Neural progenitor cell (in vitro differentiated cells): ENCODE data around the gene FBXW8. TPM values are rescaled to one million over a fixed set of nuclear protein-coding genes. Genes with fewer than 3 reads are reported as not detected.

ENCODE experiments used
- DNase-seq: peaks from one replicate; pipeline ENCODE4 v3.0.0-alpha.2; 2016; ENCODE audit warnings: low spot score
- H2AFZ ChIP-seq: fragments of 200-600 bp; sonication (generic); replicated peaks from 2 replicates; pipeline ENCODE4 v1.6.1; 2016; ENCODE audit warnings: antibody characterized with exemption
- H3F3A ChIP-seq: fragments of 200-600 bp; sonication (generic); 2 replicates; pipeline ENCODE4 v1.6.1; 2016; ENCODE audit warnings: antibody characterized with exemption, low read depth
- H3K27ac ChIP-seq: fragments of 200-600 bp; sonication (generic); 2 replicates; pipeline ENCODE4 v1.5.1; 2016; ENCODE audit warnings: mild to moderate bottlenecking
- H3K27me3 ChIP-seq: fragments of 200-600 bp; sonication (generic); 2 replicates; pipeline ENCODE4 v1.6.1; 2016; ENCODE audit warnings: mild to moderate bottlenecking, moderate library complexity
- H3K36me3 ChIP-seq: fragments of 200-600 bp; sonication (generic); 2 replicates; pipeline ENCODE4 v1.5.1; 2016
- H3K4me1 ChIP-seq: fragments of 200-600 bp; sonication (generic); 2 replicates; pipeline ENCODE4 v1.6.1; 2016; ENCODE audit warnings: mixed run types
- H3K4me2 ChIP-seq: fragments of 200-600 bp; sonication (generic); 2 replicates; pipeline ENCODE4 v1.6.1; 2016
- H3K4me3 ChIP-seq: fragments of 200-600 bp; sonication (generic); 2 replicates; pipeline ENCODE4 v1.5.1; 2016
- H3K79me2 ChIP-seq: fragments of 200-600 bp; sonication (generic); 2 replicates; pipeline ENCODE4 v1.6.1; 2016; ENCODE audit warnings: low read depth
- H3K9ac ChIP-seq: fragments of 200-600 bp; sonication (generic); 2 replicates; pipeline ENCODE4 v1.6.1; 2016
- H3K9me3 ChIP-seq: fragments of 200-600 bp; sonication (generic); 2 replicates; pipeline ENCODE4 v1.5.1; 2016; ENCODE audit warnings: low read depth
- H4K20me1 ChIP-seq: fragments of 200-600 bp; sonication (generic); 2 replicates; pipeline ENCODE4 v1.6.1; 2016; ENCODE audit warnings: low read depth
- H3K27ac Mint-ChIP-seq: 3 replicates; pipeline ENCODE4 v1.8.0; 2021; ENCODE audit warnings: mixed read lengths
- H3K27me3 Mint-ChIP-seq: 2 replicates; pipeline ENCODE4 v1.8.0; 2022; ENCODE audit warnings: low read depth, mild to moderate bottlenecking, inconsistent platforms, moderate library complexity, mixed read lengths; ENCODE audit not compliant: insufficient read depth
- H3K36me3 Mint-ChIP-seq: 3 replicates; pipeline ENCODE4 v1.8.0; 2021; ENCODE audit warnings: mixed read lengths
- H3K4me1 Mint-ChIP-seq: 3 replicates; pipeline ENCODE4 v1.8.0; 2021; ENCODE audit warnings: mixed read lengths
- H3K4me3 Mint-ChIP-seq: 3 replicates; pipeline ENCODE4 v1.8.0; 2021; ENCODE audit warnings: mild to moderate bottlenecking, moderate library complexity, mixed read lengths
- H3K9me3 Mint-ChIP-seq: 3 replicates; pipeline ENCODE4 v1.8.0; 2020; ENCODE audit warnings: mixed read lengths
- CTCF ChIP-seq: fragments of 200-600 bp; sonication (generic); IDR thresholded peaks from 2 replicates; pipeline ENCODE4 v1.5.1; 2017; ENCODE audit warnings: antibody characterized with exemption, mild to moderate bottlenecking
- EZH2 ChIP-seq: fragments of 200-600 bp; sonication (generic); IDR thresholded peaks from 2 replicates; pipeline ENCODE4 v1.6.1; 2017; ENCODE audit warnings: antibody characterized with exemption, mild to moderate bottlenecking, moderate library complexity
- EZH2phosphoT487 ChIP-seq: fragments of 200-600 bp; sonication (generic); IDR thresholded peaks from 2 replicates; pipeline ENCODE4 v1.6.1; 2017; ENCODE audit warnings: antibody characterized with exemption
- total RNA-seq: library from RNA; depleted of rRNA; stranded (reverse); fragments of >200 nt; gene quantifications from 2 replicates; pipeline ENCODE4 v1.2.3, GENCODE V29; 2015; ENCODE audit warnings: low replicate concordance

The FBXW8 gene
- total RNA-seq, 1 donor from 2014 or later: 20.7 TPM

- no peaks in the 10 kb centered on the region for H3K27me3 Mint-ChIP-seq
- no peak overlapping the region for H3K9ac ChIP-seq
Observed at GRCh38 chr12:116990971-116991966, 80.5 kb downstream of the FBXW8 start.

GRCh38 chr12:116996093-116996492, 85.3 kb downstream of the FBXW8 start:
- Histone ChIP-seq H3K9me3 (no peaks in the 10 kb centered on the region), H3K9ac (no peak overlapping the region), H3K27me3 (no peaks in the 10 kb centered on the region), H3K4me1 (peaks cover 6% of the 10 kb centered on the region), H3F3A (no peaks in the 10 kb centered on the region), H3K36me3 (no peaks in the 10 kb centered on the region), H3K27ac (no peak overlapping the region), H3K4me2 (no peak overlapping the region), H3K4me3 (no peak overlapping the region), H3K79me2 (no peaks in the 10 kb centered on the region), H4K20me1 (peaks cover 4% of the 10 kb centered on the region), H2AFZ (no peak overlapping the region)
- DNase-seq: no peak
- TF ChIP-seq EZH2phosphoT487 (no peak), EZH2 (no peak), CTCF (no peak)
- no peak overlapping the region for H3K4me3 Mint-ChIP-seq
- H3K27me3 Mint-ChIP-seq: peaks cover 2% of the 10 kb centered on the region
- peaks cover 2% of the 10 kb centered on the region for H3K9me3 Mint-ChIP-seq
- H3K36me3 Mint-ChIP-seq: peaks cover 26% of the 10 kb centered on the region
- no peak overlapping the region for H3K27ac Mint-ChIP-seq
- H3K4me1 Mint-ChIP-seq: peaks cover 4% of the 10 kb centered on the region

More at GRCh38 chr12:116990971-116991966, 80.5 kb downstream of the FBXW8 start:
- H3K27ac ChIP-seq: no peak overlapping the region
- H3K4me1 Mint-ChIP-seq: peaks cover 4% of the 10 kb centered on the region
- no peak overlapping the region for H3K4me2 ChIP-seq
- no peaks in the 10 kb centered on the region for H3K27me3 ChIP-seq
- H3K36me3 ChIP-seq: peaks cover 2% of the 10 kb centered on the region
- H3K4me1 ChIP-seq: no peaks in the 10 kb centered on the region
- peaks cover 42% of the 10 kb centered on the region for H3K36me3 Mint-ChIP-seq
- peaks cover 2% of the 10 kb centered on the region for H3K9me3 Mint-ChIP-seq
- no peak for TF ChIP-seq EZH2phosphoT487
- no peak for TF ChIP-seq EZH2
- TF ChIP-seq CTCF: no peak
- no peak for DNase-seq
- H3K79me2 ChIP-seq: no peaks in the 10 kb centered on the region
- H2AFZ ChIP-seq: no peak overlapping the region
- no peak overlapping the region for H3K27ac Mint-ChIP-seq
- H3K4me3 Mint-ChIP-seq: no peak overlapping the region
- no peak overlapping the region for H3K4me3 ChIP-seq
- no peaks in the 10 kb centered on the region for H3F3A ChIP-seq
- no peaks in the 10 kb centered on the region for H3K9me3 ChIP-seq
- H4K20me1 ChIP-seq: no peaks in the 10 kb centered on the region

GRCh38 chr12:116996621-116997020, 85.9 kb downstream of the FBXW8 start:
- H3F3A ChIP-seq: no peaks in the 10 kb centered on the region
- no peaks in the 10 kb centered on the region for H3K27me3 ChIP-seq
- Mint-ChIP-seq H3K4me1 (peaks cover 4% of the 10 kb centered on the region), H3K27ac (no peak overlapping the region), H3K9me3 (peaks cover 2% of the 10 kb centered on the region), H3K4me3 (no peak overlapping the region), H3K36me3 (peaks cover 26% of the 10 kb centered on the region), H3K27me3 (peaks cover 2% of the 10 kb centered on the region)
- no peaks in the 10 kb centered on the region for H3K79me2 ChIP-seq
- H3K4me1 ChIP-seq: peaks cover 10% of the 10 kb centered on the region
- no peak overlapping the region for H3K27ac ChIP-seq
- H2AFZ ChIP-seq: no peak overlapping the region
- no peak for DNase-seq
- no peak overlapping the region for H3K9ac ChIP-seq
- no peak overlapping the region for H3K4me3 ChIP-seq
- no peak for TF ChIP-seq EZH2
- TF ChIP-seq CTCF: no peak
- TF ChIP-seq EZH2phosphoT487: no peak
- no peaks in the 10 kb centered on the region for H3K36me3 ChIP-seq
- no peaks in the 10 kb centered on the region for H3K9me3 ChIP-seq
- peaks cover 8% of the 10 kb centered on the region for H4K20me1 ChIP-seq
- no peak overlapping the region for H3K4me2 ChIP-seq
